Measurements from ENCODE around the gene HOXA3. TPM values are rescaled to one million over a fixed set of nuclear protein-coding genes. Genes with fewer than 3 reads are reported as not detected.

The HOXA3 gene
- total and polyA plus RNA-seq, 2 of the 8 experiments (the other 6 are each of a cell fraction or from before 2014, with no cell fraction given): not detected

DNA sequence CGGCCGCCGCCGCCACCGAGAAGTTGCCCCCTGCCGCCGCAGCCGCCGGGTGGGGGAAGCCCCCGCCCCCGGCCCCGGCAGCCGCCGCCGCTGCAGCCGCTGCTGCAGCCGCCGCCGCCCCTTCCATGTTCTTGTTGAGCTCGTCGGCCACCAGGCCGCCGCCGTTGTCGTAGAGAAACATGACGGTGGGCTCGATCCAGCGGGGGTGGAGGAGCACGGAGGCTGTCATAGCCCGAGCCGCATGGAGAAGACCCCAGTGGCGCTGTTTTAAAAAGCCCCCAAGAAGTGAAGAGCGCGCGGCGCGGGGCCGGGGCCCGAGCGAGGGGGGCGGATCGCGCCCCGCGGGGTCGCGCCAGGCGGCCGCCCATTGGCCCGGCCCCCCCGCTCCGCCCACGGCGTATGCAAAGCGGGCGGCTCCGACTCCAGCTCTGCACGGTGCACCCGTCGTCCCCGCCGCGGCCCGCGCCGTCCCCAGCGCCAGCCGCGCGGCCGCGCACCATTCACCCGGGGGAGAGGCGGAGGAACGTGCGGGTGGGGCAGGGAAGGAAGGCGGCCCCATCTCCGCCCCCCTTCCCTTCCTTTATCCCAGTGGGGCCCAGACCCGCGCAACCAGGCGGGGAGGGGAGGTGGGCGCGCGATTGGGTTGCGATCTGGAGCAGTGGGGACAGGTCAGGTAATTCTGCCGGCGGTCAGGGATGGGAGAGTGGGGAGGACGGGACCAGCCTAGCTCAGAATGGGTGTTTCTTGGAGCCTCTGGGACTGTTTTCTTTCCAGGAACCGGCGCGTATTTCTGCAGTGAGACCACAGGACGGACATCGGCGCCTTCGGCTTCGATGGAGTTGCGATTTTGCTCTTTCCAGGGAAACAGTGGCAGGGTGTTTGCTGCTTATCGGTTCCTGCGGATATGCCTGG is 47.7 kb upstream of the HOXA3 start, which contains the start of gene HOXA13:
TSS of gene HOXA13 (minus strand) at position 243 of the 912 bp plus-strand sequence. CDS start at position 229, 14 bp downstream.
- POLR2A ChIA-PET (ENCODE audit: partially characterized antibody): interaction anchor here (1.5 kb wide), 1 partner anchor 9 kb away, joined by 5 read pairs; no protein-coding TSS in a partner anchor
- 4% methylated on average over 36 of the region's 99 CpGs; no CpG with 5 or more reads in 1 of the 2 experiments for WGBS, 2 experiments (ENCODE audit: extremely low coverage in 1 of 2, insufficient coverage in 1 of 2, insufficient read length in 1 of 2, insufficient replicate concordance in 2 of 2, low coverage in 1 of 2, low lambda C conversion rate in 2 of 2, missing lambda C conversion rate in 1 of 2)
- CTCF ChIA-PET (ENCODE audit: partially characterized antibody): interaction anchor here (1.0 to 3.9 kb wide), 8 partner anchors 9 to 862 kb away, joined by 3 to 23 read pairs (median 5); no protein-coding TSS in a partner anchor
- peaks cover 33 to 46% of the 10 kb centered on the region in 2 experiments for H4K20me1 ChIP-seq (replicated peaks in 1 of 2; ENCODE audit: control insufficient read depth in 1 of 2, insufficient read depth in 2 of 2, low read length in 2 of 2)
- DNase-seq (ENCODE audit: low read depth in 1 of 2, low spot score in 2 of 2) (peak in 1 of 2 experiments; percentile 72), FAIRE-seq (no peak)
- peaks cover 0 to 18% (median 0%) of the 10 kb centered on the region in 4 experiments; a peak in 1 of 8 replicates for H3K36me3 ChIP-seq (ENCODE audit: control insufficient read depth in 2 of 4, insufficient read depth in 4 of 4, low read length in 3 of 4)
- H4K5ac ChIP-seq (ENCODE audit: insufficient read length, low read depth, low read length): no peak within 1 kb of the TSS
- no peak within 1 kb of the TSS for H3K14ac ChIP-seq (ENCODE audit: insufficient read length)
- no peak within 1 kb of the TSS for H3K27ac ChIP-seq (ENCODE audit: low read depth, low read length)
- no peak within 1 kb of the TSS for H3K18ac ChIP-seq (ENCODE audit: extremely low read depth, low read length)
- peak within 1 kb of the TSS; percentile 33 to 52 for H3K4me2 ChIP-seq (ENCODE audit: insufficient read depth in 1 of 2, low read depth in 2 of 2, low read length in 2 of 2)
- no peaks in the 10 kb centered on the region for H3K79me2 ChIP-seq (ENCODE audit: control insufficient read depth in 1 of 2, insufficient read depth in 2 of 2, low read length in 2 of 2)
- H3K56ac ChIP-seq (replicated peaks; ENCODE audit: insufficient read length, low read depth, low read length): no peak within 1 kb of the TSS
- no peak within 1 kb of the TSS for H2BK120ac ChIP-seq (replicated peaks; ENCODE audit: low read depth, low read length)
- no peak within 1 kb of the TSS; the same call in 1 of the 2 replicates for H2AFZ ChIP-seq (ENCODE audit: low read length)
- H3K27me3 ChIP-seq (replicated peaks in 1 of 4; ENCODE audit: control insufficient read depth in 3 of 4, extremely low read depth in 1 of 4, insufficient read depth in 3 of 4, low read length in 3 of 4): peaks cover 85 to 100% (median 95%) of the 10 kb centered on the region in 4 experiments
- no peak within 1 kb of the TSS for H2BK5ac ChIP-seq (ENCODE audit: low read depth, low read length)
- no peaks in the 10 kb centered on the region; a peak in 1 of 4 replicates for H3K9me3 ChIP-seq (ENCODE audit: insufficient read depth in 2 of 2, low read depth in 1 of 2, low read length in 1 of 2)
- no peak within 1 kb of the TSS for H2BK12ac ChIP-seq (ENCODE audit: low read depth, low read length)
- peak within 1 kb of the TSS; percentile 78 for H4K8ac ChIP-seq (ENCODE audit: extremely low read depth, insufficient read depth, low read length)
- H3K4me1 ChIP-seq (replicated peaks in 1 of 4; ENCODE audit: control insufficient read depth in 3 of 4, insufficient read depth in 4 of 4, low read length in 3 of 4): peaks cover 0 to 8% (median 2%) of the 10 kb centered on the region in 4 experiments; a peak in 5 of 7 replicates
- H3K4me3 ChIP-seq (ENCODE audit: extremely low read depth in 1 of 4, insufficient read depth in 2 of 4, low read depth in 3 of 4, low read length in 4 of 4): peak within 1 kb of the TSS in 3 of 4 experiments; percentile 5 to 46 (median 12); a peak in 3 of 8 replicates
- H2AK5ac ChIP-seq (ENCODE audit: low read depth, low read length): no peak within 1 kb of the TSS
- no peak within 1 kb of the TSS for H2BK15ac ChIP-seq (ENCODE audit: low read length)
- no peaks in the 10 kb centered on the region; the same call in 1 of the 2 replicates for H3K79me1 ChIP-seq (ENCODE audit: low read depth, low read length)
- H3K23ac ChIP-seq (ENCODE audit: insufficient read length): no peak within 1 kb of the TSS
- H3K9ac ChIP-seq (replicated peaks in 1 of 4; ENCODE audit: extremely low read depth in 1 of 4, low read depth in 3 of 4, low read length in 3 of 4): no peak within 1 kb of the TSS
- no peak within 1 kb of the TSS for H3K4ac ChIP-seq (replicated peaks; ENCODE audit: insufficient read length, low read depth, low read length)
- H2BK20ac ChIP-seq (ENCODE audit: low read length): no peak within 1 kb of the TSS
- no peaks in the 10 kb centered on the region; the same call in 1 of the 2 replicates for H3K23me2 ChIP-seq (ENCODE audit: low read depth, low read length)
- H4K91ac ChIP-seq (replicated peaks; ENCODE audit: insufficient read length, low read length): no peak within 1 kb of the TSS
- no peak for TF ChIP-seq CTBP2 (IDR thresholded peaks at IDR 0.05; ENCODE audit: borderline replicate concordance, insufficient read depth, insufficient read length, low read length)
- no peak for TF ChIP-seq SIX5 (IDR thresholded peaks at IDR 0.05; ENCODE audit: low read depth, low read length)
- no peak for TF ChIP-seq SP4 (IDR thresholded peaks at IDR 0.05; ENCODE audit: low read length)
- TF ChIP-seq CBX5 (IDR thresholded peaks at IDR 0.05; ENCODE audit: low read depth, low read length): no peak
- TF ChIP-seq MAFK (IDR thresholded peaks at IDR 0.05; ENCODE audit: low read depth, low read length): no peak
- no peak for TF ChIP-seq BACH1 (IDR thresholded peaks at IDR 0.05; ENCODE audit: low read length)
- TF ChIP-seq GABPA (IDR thresholded peaks at IDR 0.05; ENCODE audit: borderline replicate concordance, insufficient read depth, low read length): no peak
- TF ChIP-seq GTF2F1 (IDR thresholded peaks at IDR 0.05; ENCODE audit: borderline replicate concordance, low read depth, low read length): no peak
- TF ChIP-seq, protein P1, sequence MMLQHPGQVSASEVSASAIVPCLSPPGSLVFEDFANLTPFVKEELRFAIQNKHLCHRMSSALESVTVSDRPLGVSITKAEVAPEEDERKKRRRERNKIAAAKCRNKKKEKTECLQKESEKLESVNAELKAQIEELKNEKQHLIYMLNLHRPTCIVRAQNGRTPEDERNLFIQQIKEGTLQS (IDR thresholded peaks at IDR 0.05; ENCODE audit: insufficient read depth, low read depth, low read length): no peak
- TF ChIP-seq ASH2L (IDR thresholded peaks at IDR 0.05; ENCODE audit: low read length): peak; percentile 23
